ENCODE results near the gene NHS.

The NHS gene

DNA sequence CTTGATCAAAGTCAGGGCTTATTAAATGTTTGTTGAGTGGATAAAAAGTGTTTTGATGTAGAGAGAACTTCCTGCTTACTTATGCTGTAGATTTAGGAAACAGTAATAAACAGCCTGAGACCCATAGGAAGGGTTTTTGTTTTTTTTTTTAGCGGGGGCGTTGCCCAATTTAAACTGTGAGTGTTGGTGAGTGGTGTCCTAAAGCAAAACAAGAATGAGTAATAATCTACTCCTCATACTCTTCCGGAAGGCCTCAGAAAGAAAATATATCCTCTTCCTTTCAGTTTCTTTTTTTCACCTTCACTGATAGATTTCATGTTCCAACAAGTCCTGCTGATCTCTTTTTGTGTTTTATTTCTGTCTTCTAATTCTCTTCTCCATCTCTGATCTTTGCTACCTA is 257.9 kb downstream of the NHS start:
- peak overlapping the region; percentile 22 for H3K4me3 Mint-ChIP-seq
- peaks cover 8% of the 10 kb centered on the region for H3K4me1 Mint-ChIP-seq (ENCODE audit: low read depth)
- H3K27me3 Mint-ChIP-seq: no peaks in the 10 kb centered on the region
- H3K36me3 Mint-ChIP-seq: no peaks in the 10 kb centered on the region
- H3K9me3 Mint-ChIP-seq (ENCODE audit: low read depth): no peaks in the 10 kb centered on the region
- H3K27ac Mint-ChIP-seq: no peak overlapping the region

DNA sequence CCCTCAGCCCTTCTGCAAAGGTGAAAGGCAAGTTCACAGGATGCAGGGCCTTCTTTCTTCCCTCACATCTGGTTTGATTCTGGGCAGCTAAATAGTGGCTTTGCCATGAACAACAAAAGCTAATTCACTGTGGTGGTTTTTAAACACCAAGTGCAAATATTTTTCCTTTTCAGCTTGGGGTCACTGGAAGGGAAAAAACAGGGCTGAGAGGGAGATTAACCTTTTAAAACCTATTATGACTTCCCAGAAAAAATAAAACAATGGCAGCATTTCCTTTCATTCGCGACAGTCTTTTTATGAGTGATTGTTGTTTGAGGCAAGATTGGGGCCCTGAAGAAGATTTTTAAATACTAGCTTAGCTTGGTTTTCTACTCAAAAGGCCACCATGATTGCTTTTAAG is 258.5 kb downstream of the NHS start:
- Mint-ChIP-seq H3K27me3 (no peaks in the 10 kb centered on the region), H3K4me1 (ENCODE audit: low read depth) (peaks cover 8% of the 10 kb centered on the region), H3K9me3 (ENCODE audit: low read depth) (no peaks in the 10 kb centered on the region), H3K27ac (no peak overlapping the region), H3K4me3 (no peak overlapping the region), H3K36me3 (no peaks in the 10 kb centered on the region)

DNA sequence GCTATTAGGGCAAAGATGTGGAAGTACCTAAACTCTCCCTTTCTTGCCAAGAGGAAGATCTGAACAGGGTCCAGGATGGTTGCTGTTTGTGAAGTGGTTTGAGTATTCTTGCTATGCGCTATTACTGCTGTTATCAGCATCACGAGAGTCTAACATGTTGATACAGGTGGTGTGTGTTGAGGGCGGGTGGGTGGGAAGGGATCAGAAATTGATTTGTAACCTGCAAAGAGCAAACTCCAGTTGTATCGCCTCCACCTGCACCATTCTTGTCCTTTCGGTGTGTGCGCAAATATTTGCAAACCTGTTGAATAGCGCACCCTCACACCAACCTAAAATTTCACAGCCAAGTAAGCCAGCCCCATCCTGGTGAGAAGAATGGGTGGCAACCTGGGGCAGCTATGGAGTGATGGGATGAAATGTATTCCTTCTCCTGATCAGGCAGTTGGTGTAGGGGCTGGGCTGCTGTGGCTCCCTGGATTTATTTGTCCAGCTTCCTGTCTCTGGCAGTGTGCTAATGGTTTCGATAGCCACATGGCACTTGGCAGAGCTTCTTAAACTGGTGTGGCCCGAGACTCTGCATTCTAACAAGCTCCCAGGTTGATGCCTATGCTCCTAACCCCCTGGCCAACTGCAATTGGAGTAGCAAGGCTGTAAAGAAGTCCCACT is 259.7 kb downstream of the NHS start:
- Mint-ChIP-seq H3K4me3 (no peak overlapping the region), H3K27me3 (no peaks in the 10 kb centered on the region), H3K9me3 (ENCODE audit: low read depth) (no peaks in the 10 kb centered on the region), H3K27ac (no peak overlapping the region), H3K4me1 (ENCODE audit: low read depth) (peaks cover 8% of the 10 kb centered on the region), H3K36me3 (no peaks in the 10 kb centered on the region)

DNA sequence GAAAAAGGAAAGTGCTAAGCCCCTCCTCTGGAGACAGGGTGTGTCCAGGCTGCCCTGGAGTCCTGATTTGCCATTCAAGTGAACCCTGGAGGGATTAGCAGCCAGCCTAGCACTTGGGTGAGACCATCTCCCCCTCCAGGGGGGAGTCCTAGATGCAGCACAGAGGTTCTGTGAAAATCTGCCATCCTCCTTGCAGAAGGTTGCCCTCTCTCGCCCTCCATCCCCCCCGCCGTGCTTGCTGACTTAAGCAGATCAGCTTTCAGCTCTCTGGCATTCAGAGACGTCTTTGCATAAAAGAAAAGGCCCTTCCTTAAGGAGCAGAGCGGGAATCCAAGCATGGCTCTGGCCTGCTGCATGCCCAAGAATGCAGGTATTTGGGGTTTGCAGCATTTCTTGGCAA is 260.2 kb downstream of the NHS start:
- Mint-ChIP-seq H3K36me3 (no peaks in the 10 kb centered on the region), H3K4me3 (no peak overlapping the region), H3K27ac (no peak overlapping the region), H3K27me3 (no peaks in the 10 kb centered on the region), H3K9me3 (ENCODE audit: low read depth) (no peaks in the 10 kb centered on the region), H3K4me1 (ENCODE audit: low read depth) (peaks cover 8% of the 10 kb centered on the region)

DNA sequence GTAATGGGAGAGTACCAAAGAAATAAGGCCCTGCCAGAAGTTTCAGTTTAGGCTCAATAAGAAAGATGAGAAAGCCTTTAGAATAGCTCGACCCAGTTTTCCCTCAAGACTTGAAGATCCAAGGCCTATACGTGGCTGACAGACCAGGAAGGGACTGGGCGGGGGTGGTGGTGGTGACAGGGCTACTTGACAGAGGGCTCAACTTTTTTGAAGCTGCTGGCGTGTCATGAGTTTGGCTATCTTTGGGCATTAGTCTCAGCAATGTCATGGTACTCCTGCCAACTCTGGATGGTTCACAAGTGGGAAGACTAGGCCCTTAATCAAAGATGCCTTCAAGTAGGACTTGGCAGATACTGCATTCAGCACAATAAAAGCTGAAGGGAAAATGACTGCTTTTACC is 262.2 kb downstream of the NHS start:
- Mint-ChIP-seq H3K27me3 (no peaks in the 10 kb centered on the region), H3K4me3 (no peak overlapping the region), H3K36me3 (no peaks in the 10 kb centered on the region), H3K27ac (no peak overlapping the region), H3K4me1 (ENCODE audit: low read depth) (peaks cover 8% of the 10 kb centered on the region), H3K9me3 (ENCODE audit: low read depth) (no peaks in the 10 kb centered on the region)

DNA sequence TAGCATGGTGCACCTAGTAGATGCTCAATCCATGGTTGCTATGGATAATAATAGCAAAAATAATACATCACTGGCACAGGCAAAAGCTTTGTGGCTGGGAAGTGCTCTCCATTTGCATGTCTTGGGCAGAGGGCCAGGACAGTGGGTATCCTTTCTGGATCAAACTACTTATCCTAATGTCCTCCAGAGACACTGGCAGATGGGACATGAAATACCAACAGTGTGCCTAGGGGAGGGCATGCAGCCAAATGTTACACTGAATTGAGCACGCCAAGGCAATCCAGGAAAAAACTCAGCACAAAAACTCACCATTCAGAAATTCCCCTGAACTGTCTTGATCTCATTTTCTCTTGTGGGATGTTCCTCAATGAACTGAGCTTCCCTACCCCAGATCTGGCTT is 263.7 kb downstream of the NHS start:
- Mint-ChIP-seq H3K4me1 (ENCODE audit: low read depth) (peaks cover 10% of the 10 kb centered on the region), H3K9me3 (ENCODE audit: low read depth) (no peaks in the 10 kb centered on the region), H3K27me3 (no peaks in the 10 kb centered on the region), H3K36me3 (no peaks in the 10 kb centered on the region), H3K4me3 (no peak overlapping the region), H3K27ac (no peak overlapping the region)

DNA sequence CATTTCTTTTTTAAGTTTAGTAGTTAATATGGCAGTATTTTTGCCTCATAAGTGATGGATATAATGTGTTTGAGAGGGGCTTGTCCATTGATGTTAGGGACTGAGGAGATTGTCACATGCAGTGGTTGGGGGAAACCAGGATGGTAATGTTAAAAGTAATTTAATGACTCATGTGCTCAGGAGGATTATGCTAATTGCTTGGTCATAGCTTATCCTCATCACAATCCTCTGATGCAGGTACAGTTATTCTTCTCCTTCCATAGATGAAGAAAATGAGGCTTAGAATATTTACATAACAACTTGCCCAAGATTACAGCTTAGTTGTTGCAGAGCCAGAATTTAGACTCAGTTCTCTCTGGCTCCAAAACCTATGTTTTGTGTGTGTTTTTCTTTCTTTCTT is 267.9 kb downstream of the NHS start:
- Mint-ChIP-seq H3K9me3 (ENCODE audit: low read depth) (no peaks in the 10 kb centered on the region), H3K36me3 (no peaks in the 10 kb centered on the region), H3K4me1 (ENCODE audit: low read depth) (peaks cover 7% of the 10 kb centered on the region), H3K27ac (no peak overlapping the region), H3K4me3 (no peak overlapping the region), H3K27me3 (no peaks in the 10 kb centered on the region)

DNA sequence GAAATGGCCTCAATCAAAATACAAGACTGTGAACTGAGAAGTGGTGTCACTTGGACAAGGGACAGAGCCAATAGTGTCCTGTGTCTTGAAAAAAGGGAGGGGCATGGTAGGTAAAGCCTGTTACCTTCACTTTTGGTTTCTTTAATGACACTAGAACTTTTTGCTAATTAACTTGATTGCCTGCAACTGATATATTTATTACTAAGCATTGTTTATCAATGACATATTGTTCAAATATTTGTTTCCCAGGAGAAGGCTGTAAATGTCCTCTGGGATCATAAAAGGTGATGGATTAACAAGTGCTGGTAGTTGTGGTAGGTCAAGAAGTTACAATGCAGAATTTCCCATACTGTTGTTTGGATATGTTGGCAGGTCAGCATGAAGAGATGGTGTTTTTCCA is 268.5 kb downstream of the NHS start:
- H3K27ac Mint-ChIP-seq: no peak overlapping the region

DNA sequence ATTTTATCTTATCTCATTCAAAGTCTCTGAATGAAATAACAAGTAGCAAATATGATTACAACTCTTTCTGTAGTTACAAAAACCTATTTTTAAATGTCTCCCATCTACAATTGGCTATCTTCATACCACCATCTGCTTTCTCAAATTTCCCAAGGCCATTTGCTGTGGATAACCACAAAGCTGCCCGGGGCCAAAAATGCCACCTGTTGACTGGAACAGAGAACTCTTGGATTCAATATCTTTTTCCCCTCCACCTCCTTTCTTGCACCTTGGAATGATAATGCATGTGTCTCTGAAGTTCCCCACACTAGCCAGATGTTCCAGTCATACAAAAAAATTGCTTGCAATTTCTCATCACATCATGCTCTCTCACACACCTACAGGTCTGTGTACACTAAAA is 269.0 kb downstream of the NHS start:
- H3K4me3 Mint-ChIP-seq: no peak overlapping the region
- H3K27ac Mint-ChIP-seq: no peak overlapping the region
- H3K9me3 Mint-ChIP-seq (ENCODE audit: low read depth): no peaks in the 10 kb centered on the region
- H3K4me1 Mint-ChIP-seq (ENCODE audit: low read depth): peaks cover 7% of the 10 kb centered on the region
- H3K36me3 Mint-ChIP-seq: no peaks in the 10 kb centered on the region
- H3K27me3 Mint-ChIP-seq: no peaks in the 10 kb centered on the region

More for the DNA sequence above, 268.5 kb downstream of the NHS start:
- Mint-ChIP-seq H3K27me3 (no peaks in the 10 kb centered on the region), H3K4me3 (no peak overlapping the region), H3K4me1 (ENCODE audit: low read depth) (peaks cover 7% of the 10 kb centered on the region), H3K9me3 (ENCODE audit: low read depth) (no peaks in the 10 kb centered on the region), H3K36me3 (no peaks in the 10 kb centered on the region)

DNA sequence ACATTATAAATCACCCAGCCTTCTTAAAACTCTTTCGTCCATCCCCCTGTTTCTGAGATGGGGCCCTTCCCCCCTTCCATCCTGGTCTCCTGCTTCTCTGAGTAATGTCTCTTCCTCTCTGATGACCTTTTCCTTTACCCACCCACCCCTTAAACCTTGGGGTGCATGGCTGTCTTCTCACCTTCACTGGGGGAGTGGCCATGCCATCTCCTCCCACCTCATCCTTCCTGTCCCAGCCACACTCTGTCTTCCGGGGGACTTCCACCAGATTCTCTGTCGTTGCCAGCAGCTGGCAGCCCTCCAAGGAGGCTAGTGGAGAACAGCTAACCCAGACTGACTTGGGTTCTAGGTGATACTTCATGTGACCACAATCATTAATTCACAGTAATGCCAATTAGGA is 279.1 kb downstream of the NHS start:
- Mint-ChIP-seq H3K4me3 (peak overlapping the region; percentile 89), H3K4me1 (ENCODE audit: low read depth) (peaks cover 28% of the 10 kb centered on the region), H3K9me3 (ENCODE audit: low read depth) (no peaks in the 10 kb centered on the region), H3K27me3 (no peaks in the 10 kb centered on the region), H3K36me3 (no peaks in the 10 kb centered on the region), H3K27ac (peak overlapping the region; percentile 84)

DNA sequence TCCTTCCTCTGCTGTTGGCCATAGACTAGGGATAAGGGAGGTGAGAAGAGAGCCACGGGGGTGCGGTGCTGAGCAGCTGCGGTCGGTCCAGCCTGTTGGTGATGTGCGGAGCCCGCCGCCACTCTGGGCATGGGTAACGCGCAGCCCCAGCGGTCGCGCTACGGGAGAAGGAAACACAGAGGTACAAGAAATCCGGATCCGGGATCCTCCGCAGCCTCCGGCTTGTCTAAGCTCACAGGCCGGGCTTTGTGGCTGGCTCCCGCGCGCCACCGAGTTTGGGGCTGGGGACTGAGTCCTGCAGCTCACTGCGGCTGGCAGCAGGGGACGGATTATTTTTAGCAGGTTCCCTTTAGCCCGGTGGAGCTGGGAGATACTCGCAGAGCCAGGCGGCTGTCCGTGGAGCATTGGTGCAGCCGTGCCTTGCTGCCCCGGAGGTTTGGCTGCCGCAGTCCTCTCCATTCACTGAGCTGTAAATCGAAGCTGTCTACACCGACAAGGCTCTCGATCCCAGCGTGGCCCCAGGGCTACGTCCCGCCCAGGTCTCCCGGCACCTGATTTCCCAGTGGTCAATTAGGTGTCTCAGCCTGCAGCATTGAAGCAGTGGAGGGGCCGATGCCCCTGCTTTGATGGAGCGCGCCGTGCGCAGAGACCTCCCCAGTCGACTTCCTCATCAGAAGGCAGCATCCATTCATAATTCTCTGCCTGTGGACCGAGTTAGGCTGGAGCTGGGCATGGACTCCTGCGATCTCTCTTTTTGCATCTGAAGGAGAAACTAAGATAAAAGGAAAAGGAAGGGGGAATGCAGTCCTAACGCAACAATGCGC is 280.4 kb downstream of the NHS start:
- H3K27ac Mint-ChIP-seq: peak overlapping the region; percentile 89
- no peaks in the 10 kb centered on the region for H3K27me3 Mint-ChIP-seq
- H3K36me3 Mint-ChIP-seq: no peaks in the 10 kb centered on the region
- H3K4me1 Mint-ChIP-seq (ENCODE audit: low read depth): peaks cover 28% of the 10 kb centered on the region
- peak overlapping the region; percentile 89 for H3K4me3 Mint-ChIP-seq
- H3K9me3 Mint-ChIP-seq (ENCODE audit: low read depth): no peaks in the 10 kb centered on the region

DNA sequence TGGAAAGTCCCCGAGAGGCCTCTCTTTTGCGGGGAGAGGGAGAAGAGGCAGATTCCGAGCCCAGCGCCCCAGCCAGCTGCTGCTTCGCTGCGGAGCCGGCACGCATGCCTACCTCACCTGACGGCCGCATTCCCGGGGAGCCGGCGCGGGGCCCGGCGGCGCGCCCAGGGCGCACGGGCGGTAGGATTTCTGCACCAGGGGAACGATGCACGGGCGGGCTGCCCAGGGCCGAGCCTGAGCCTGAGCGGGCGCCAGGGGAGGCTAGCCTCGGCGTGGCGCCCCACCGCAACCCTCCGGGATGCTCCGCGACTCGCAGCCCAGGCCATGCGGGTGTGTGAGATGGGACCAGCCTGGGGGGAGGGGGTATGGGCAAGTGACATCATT is 281.0 kb downstream of the NHS start:
- Mint-ChIP-seq H3K4me1 (ENCODE audit: low read depth) (peaks cover 28% of the 10 kb centered on the region), H3K36me3 (no peaks in the 10 kb centered on the region), H3K27me3 (no peaks in the 10 kb centered on the region), H3K27ac (peak overlapping the region; percentile 89), H3K9me3 (ENCODE audit: low read depth) (no peaks in the 10 kb centered on the region), H3K4me3 (peak overlapping the region; percentile 89)

DNA sequence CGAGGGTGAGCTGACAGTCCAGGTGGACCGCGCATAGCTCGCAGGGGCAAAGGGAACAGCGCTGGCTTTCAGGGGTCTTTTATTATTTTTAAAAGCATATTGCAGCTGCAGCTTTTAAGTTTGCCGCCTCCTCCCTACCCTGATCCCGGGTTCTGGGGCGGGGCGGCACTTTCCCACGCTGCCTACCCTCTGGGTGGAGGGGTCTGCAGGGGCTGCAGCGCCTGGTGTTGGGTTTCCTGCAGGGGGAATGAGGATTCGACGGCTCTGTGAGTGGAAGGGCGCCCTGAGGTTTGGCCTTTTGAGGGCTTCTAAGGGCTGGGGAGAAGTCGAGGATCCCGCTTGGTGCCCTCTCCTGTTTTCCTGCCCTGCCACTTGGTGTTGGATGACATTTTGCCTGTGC is 281.6 kb downstream of the NHS start:
- no peaks in the 10 kb centered on the region for H3K9me3 Mint-ChIP-seq (ENCODE audit: low read depth)
- no peaks in the 10 kb centered on the region for H3K36me3 Mint-ChIP-seq
- H3K4me1 Mint-ChIP-seq (ENCODE audit: low read depth): peaks cover 26% of the 10 kb centered on the region
- no peaks in the 10 kb centered on the region for H3K27me3 Mint-ChIP-seq
- peak overlapping the region; percentile 75 for H3K4me3 Mint-ChIP-seq
- H3K27ac Mint-ChIP-seq: no peak overlapping the region

DNA sequence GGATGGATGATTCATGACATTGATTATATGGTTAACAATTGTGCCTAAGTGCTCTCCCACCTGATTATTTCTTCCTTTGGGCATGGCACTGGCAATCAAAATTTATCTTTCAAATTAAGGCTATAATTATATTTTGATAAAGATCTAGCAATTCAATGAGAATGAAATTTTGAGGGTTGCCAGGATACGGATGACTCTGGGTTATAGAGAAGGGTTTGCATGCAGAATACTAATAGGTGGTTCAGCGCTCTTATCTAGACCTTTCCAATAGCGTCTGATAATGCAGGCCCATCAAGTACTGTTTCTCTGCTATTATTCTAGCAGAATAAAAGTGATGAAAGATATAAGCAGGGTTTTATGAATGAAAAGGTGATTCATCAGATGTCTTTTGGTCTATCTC is 287.4 kb downstream of the NHS start:
- Mint-ChIP-seq H3K36me3 (peaks cover 2% of the 10 kb centered on the region), H3K27me3 (no peaks in the 10 kb centered on the region), H3K9me3 (ENCODE audit: low read depth) (no peaks in the 10 kb centered on the region), H3K4me3 (no peak overlapping the region), H3K4me1 (ENCODE audit: low read depth) (no peaks in the 10 kb centered on the region), H3K27ac (no peak overlapping the region)

DNA sequence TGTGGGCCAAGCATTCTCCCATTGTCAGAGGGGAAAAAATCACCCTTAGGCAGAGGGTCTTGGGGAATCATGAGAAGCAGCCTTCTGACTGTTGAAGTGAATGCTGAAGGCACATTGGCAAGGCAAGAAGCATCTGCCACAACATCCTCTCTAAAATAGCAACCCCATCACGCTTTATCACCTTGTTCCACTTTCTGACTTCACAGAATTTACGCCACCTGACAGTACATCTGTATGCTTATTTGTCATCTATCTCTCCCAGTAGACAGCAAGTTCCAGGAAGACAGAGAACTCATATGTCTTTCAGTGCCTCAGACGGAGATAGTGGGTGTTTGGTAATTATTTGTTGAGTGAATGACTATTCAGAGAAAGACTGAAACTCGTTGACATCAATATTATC is 293.9 kb downstream of the NHS start:
- H3K36me3 Mint-ChIP-seq: peaks cover 2% of the 10 kb centered on the region
- no peak overlapping the region for H3K4me3 Mint-ChIP-seq
- no peaks in the 10 kb centered on the region for H3K4me1 Mint-ChIP-seq (ENCODE audit: low read depth)

DNA sequence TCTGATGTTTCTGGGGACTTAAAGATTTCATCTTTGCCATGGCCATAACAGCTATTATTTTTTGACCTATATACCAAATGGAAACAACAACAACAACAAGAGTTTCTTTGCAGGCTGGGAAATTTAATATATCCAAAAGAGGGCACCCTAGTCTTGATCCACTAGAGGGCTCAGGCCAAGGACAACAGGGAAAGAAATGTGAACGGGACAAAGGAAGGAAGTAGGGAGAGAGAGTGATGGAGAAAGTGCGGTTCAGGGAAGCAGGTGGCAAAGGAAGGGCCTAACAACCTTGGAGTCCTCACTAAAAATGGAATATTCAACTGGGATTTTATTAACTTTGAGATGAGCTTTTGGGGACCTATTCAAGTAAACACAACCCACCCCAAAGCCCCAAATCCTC is 294.5 kb downstream of the NHS start:
- Mint-ChIP-seq H3K27me3 (no peaks in the 10 kb centered on the region), H3K9me3 (ENCODE audit: low read depth) (no peaks in the 10 kb centered on the region), H3K27ac (peak overlapping the region; percentile 10), H3K36me3 (peaks cover 2% of the 10 kb centered on the region), H3K4me3 (no peak overlapping the region), H3K4me1 (ENCODE audit: low read depth) (no peaks in the 10 kb centered on the region)

More for the DNA sequence above, 293.9 kb downstream of the NHS start:
- Mint-ChIP-seq H3K9me3 (ENCODE audit: low read depth) (no peaks in the 10 kb centered on the region), H3K27me3 (no peaks in the 10 kb centered on the region), H3K27ac (no peak overlapping the region)

Data from activated naive CD8-positive, alpha-beta T cell (primary cell).